Hematopoietic multipotent progenitor cell treated with erythropoietin and hydrocortisone succinate and interleukin-3 and kit ligand, for 8 days (in vitro differentiated cells): ENCODE measurements around the gene LETM1.

Experiments used
- DNase-seq: peaks from one replicate; pipeline ENCODE4 v3.0.0-alpha.2; 2015

Gene LETM1

GRCh38 chr4:1804638-1805492 is 51.1 kb downstream of the LETM1 start:
- no peak for DNase-seq

GRCh38 chr4:1803523-1804423 is 52.2 kb downstream of the LETM1 start:
- no peak for DNase-seq

- no peak for DNase-seq
Observed at GRCh38 chr4:1802720-1803522, 53.0 kb downstream of the LETM1 start.

GRCh38 chr4:1802151-1802715 is 53.7 kb downstream of the LETM1 start:
- DNase-seq = no peak

- no peak for DNase-seq
Observed at GRCh38 chr4:1801286-1801958, 54.5 kb downstream of the LETM1 start.

- DNase-seq = no peak
Observed at GRCh38 chr4:1800805-1801204, 55.2 kb downstream of the LETM1 start.

GRCh38 chr4:1799387-1800375 is 56.3 kb downstream of the LETM1 start:
- DNase-seq = no peak

- DNase-seq = no peak
Observed at GRCh38 chr4:1798580-1799386, 57.2 kb downstream of the LETM1 start.

GRCh38 chr4:1797861-1798579 is 57.9 kb downstream of the LETM1 start:
- DNase-seq = no peak

- no peak for DNase-seq
Observed at GRCh38 chr4:1797298-1797860, 58.6 kb downstream of the LETM1 start.

- no peak for DNase-seq
Observed at GRCh38 chr4:1796486-1797204, 59.3 kb downstream of the LETM1 start.

GRCh38 chr4:1795299-1796195 is 60.4 kb downstream of the LETM1 start:
- no peak for DNase-seq

GRCh38 chr4:1794809-1795298 is 61.1 kb downstream of the LETM1 start:
- DNase-seq = no peak

GRCh38 chr4:1793940-1794808 is 61.8 kb downstream of the LETM1 start:
- peak; percentile 12 for DNase-seq

GRCh38 chr4:1793496-1793840 is 62.5 kb downstream of the LETM1 start:
- peak; percentile 27 for DNase-seq
